ENCODE data around the gene RNF224. TPM values are rescaled to one million over a fixed set of nuclear protein-coding genes. Genes with fewer than 3 reads are reported as not detected.

RNF224 gene
- total and polyA plus RNA-seq, 4 donors: not detected

GRCh38 chr9:137276473-137277328 is 49.4 kb downstream of the RNF224 start:
- Histone ChIP-seq H3K9me3 (ENCODE audit: control insufficient read depth in 4 of 4, low read length in 3 of 4) (no peaks in the 10 kb centered on the region), H3K4me3 (ENCODE audit: low read depth in 1 of 3, low read length in 3 of 3) (peak overlapping the region in 1 of 3 donors; percentile 60), H3K9ac (ENCODE audit: low read depth in 1 of 2, low read length in 2 of 2) (peak overlapping the region in 1 of 2 donors; percentile 47), H3K27me3 (ENCODE audit: control insufficient read depth in 4 of 4, insufficient read depth in 4 of 4, low read length in 3 of 4) (no peaks in the 10 kb centered on the region), H3K36me3 (ENCODE audit: control insufficient read depth in 4 of 4, insufficient read depth in 3 of 4, low read depth in 1 of 4, low read length in 3 of 4) (peaks cover 0 to 11% (median 3%) of the 10 kb centered on the region in 4 donors), H3K4me1 (ENCODE audit: control insufficient read depth in 4 of 4, insufficient read depth in 4 of 4, low read length in 3 of 4) (peaks cover 3 to 40% (median 13%) of the 10 kb centered on the region in 4 donors), H3K27ac (ENCODE audit: low read depth in 1 of 2, low read length in 2 of 2) (peak overlapping the region; percentile 85 to 93)
- DNase-seq (ENCODE audit: low spot score): peak; percentile 61
- 50% methylated on average over 30 of the region's 30 CpGs for WGBS
- TF ChIP-seq, protein P1, sequence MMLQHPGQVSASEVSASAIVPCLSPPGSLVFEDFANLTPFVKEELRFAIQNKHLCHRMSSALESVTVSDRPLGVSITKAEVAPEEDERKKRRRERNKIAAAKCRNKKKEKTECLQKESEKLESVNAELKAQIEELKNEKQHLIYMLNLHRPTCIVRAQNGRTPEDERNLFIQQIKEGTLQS (IDR thresholded peaks at IDR 0.05): no peak
- peak in 1 of 2 donors; percentile 38 for TF ChIP-seq HNF4A (conservative IDR thresholded peaks at IDR 0.05)
- TF ChIP-seq SP1 (IDR thresholded peaks at IDR 0.05): peak; percentile 16
- TF ChIP-seq TAF1 (conservative IDR thresholded peaks at IDR 0.05): no peak
- TF ChIP-seq REST (IDR thresholded peaks at IDR 0.05): no peak
- no peak for TF ChIP-seq YY1 (IDR thresholded peaks at IDR 0.05)
- TF ChIP-seq HNF4G (IDR thresholded peaks at IDR 0.05): no peak
- TF ChIP-seq RAD21 (IDR thresholded peaks at IDR 0.05): no peak

DNA sequence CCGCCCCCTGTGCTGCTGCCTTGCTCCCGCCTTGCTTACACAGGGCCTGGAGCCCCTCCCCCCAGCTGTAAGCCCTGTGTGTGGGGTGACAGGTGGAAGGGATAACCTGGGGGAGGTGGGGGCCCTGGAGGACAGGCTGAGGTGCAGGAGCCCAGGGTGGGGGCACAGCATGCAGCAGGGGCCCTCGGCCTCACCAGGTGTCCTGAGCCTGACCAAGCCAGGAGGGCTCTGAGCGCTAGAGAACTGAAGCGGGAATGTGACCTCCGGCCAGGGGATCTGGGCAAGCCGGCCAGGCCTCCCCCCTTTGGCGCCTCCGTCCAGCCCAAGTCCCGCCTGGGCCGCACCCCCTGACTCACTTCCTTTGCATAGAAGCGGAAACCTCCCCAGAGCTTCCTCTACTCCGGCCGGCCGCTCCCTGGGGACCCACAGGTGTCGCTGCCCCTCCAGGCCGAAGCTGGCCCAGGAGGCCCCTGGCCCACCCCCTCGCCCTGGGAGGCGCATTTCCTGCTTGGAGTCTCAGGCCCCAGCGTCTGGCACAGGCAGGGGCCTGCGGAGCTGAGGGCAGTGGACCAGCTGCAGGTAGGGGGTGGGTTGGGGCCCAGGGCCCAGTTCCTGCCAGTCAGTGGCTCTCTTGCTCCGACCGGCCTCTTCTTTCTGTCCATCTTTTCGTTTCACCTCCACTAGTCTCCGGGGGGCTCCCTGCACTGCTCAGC is 50.2 kb downstream of the RNF224 start, which contains the start of gene TOR4A:
Gene TOR4A, plus strand, starts transcription at position 398 of the 713 bp plus-strand sequence. CDS start 964 bp downstream, outside the sequence.
- no peaks in the 10 kb centered on the region for H3K9me3 ChIP-seq (ENCODE audit: control insufficient read depth in 4 of 4, low read length in 3 of 4)
- H3K9ac ChIP-seq (ENCODE audit: low read depth in 1 of 2, low read length in 2 of 2): peak within 1 kb of the TSS; percentile 12 to 47
- H3K36me3 ChIP-seq (ENCODE audit: control insufficient read depth in 4 of 4, insufficient read depth in 3 of 4, low read depth in 1 of 4, low read length in 3 of 4): peaks cover 0 to 7% (median under 1%) of the 10 kb centered on the region in 4 donors
- H3K4me1 ChIP-seq (ENCODE audit: control insufficient read depth in 4 of 4, insufficient read depth in 4 of 4, low read length in 3 of 4): peaks cover 3 to 35% (median 13%) of the 10 kb centered on the region in 4 donors
- H3K4me3 ChIP-seq (ENCODE audit: low read depth in 1 of 3, low read length in 3 of 3): peak within 1 kb of the TSS; percentile 32 to 60 (median 53)
- H3K27me3 ChIP-seq (ENCODE audit: control insufficient read depth in 4 of 4, insufficient read depth in 4 of 4, low read length in 3 of 4): no peaks in the 10 kb centered on the region
- H3K27ac ChIP-seq (ENCODE audit: low read depth in 1 of 2, low read length in 2 of 2): peak within 1 kb of the TSS; percentile 85 to 93
- DNase-seq (ENCODE audit: low spot score): peak; percentile 60
- TF ChIP-seq SP1 (IDR thresholded peaks at IDR 0.05) (peak; percentile 20), YY1 (IDR thresholded peaks at IDR 0.05) (no peak), GABPA (IDR thresholded peaks at IDR 0.05 in 1 of 2, conservative IDR thresholded peaks at IDR 0.05 in 1 of 2) (peak in 1 of 2 donors; percentile 49)
- TF ChIP-seq, protein P2, sequence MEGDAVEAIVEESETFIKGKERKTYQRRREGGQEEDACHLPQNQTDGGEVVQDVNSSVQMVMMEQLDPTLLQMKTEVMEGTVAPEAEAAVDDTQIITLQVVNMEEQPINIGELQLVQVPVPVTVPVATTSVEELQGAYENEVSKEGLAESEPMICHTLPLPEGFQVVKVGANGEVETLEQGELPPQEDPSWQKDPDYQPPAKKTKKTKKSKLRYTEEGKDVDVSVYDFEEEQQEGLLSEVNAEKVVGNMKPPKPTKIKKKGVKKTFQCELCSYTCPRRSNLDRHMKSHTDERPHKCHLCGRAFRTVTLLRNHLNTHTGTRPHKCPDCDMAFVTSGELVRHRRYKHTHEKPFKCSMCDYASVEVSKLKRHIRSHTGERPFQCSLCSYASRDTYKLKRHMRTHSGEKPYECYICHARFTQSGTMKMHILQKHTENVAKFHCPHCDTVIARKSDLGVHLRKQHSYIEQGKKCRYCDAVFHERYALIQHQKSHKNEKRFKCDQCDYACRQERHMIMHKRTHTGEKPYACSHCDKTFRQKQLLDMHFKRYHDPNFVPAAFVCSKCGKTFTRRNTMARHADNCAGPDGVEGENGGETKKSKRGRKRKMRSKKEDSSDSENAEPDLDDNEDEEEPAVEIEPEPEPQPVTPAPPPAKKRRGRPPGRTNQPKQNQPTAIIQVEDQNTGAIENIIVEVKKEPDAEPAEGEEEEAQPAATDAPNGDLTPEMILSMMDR (IDR thresholded peaks at IDR 0.05; ENCODE audit: low read depth, low read length, missing input control): no peak
- TF ChIP-seq, protein P3, sequence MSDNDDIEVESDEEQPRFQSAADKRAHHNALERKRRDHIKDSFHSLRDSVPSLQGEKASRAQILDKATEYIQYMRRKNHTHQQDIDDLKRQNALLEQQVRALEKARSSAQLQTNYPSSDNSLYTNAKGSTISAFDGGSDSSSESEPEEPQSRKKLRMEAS (IDR thresholded peaks at IDR 0.05): no peak
- WGBS: 33% methylated on average over 25 of the region's 25 CpGs
